Pericardium fibroblast (primary cell): Measurements from ENCODE around the gene WSCD1. TPM values are rescaled to one million over a fixed set of nuclear protein-coding genes. Genes with fewer than 3 reads are reported as not detected.

ENCODE experiments used
- total RNA-seq: library from RNA; depleted of rRNA; stranded (reverse); fragments of >200 nt; gene quantifications from 2 replicates; pipeline ENCODE4 v1.2.3, GENCODE V29; 2015

Gene WSCD1
- under 0.01 and 2.8 TPM in 2 replicates for total RNA-seq

GRCh38 chr17:6069539-6070429 lies at the start of gene WSCD1:
TSS of gene WSCD1 (plus strand) at chr17:6070379. CDS start at chr17:6080659, 10,280 bp downstream.

